CD4-positive, CD25-positive, alpha-beta regulatory T cell (primary cell): ENCODE measurements around the gene AHRR. TPM values are rescaled to one million over a fixed set of nuclear protein-coding genes. Genes with fewer than 3 reads are reported as not detected.

Experiments used
- ATAC-seq, 2 donors: fragments of 150-1000 bp; cut with Tn5 transposase; one replicate each; pipeline ENCODE4 v1.10.0; 2021; ENCODE audit warnings: low read depth in 2 of 2, moderate number of reproducible peaks in 2 of 2, moderate library complexity in 1 of 2
- DNase-seq, 3 donors: peaks; one replicate each; pipeline versions ENCODE4 v3.0.0 to v3.0.0-alpha.2; 2012 to 2022; ENCODE audit warnings: mixed read lengths in 1 of 3
- H3K27ac ChIP-seq: one replicate; pipeline ENCODE4 v1.7.0; 2013; ENCODE audit warnings: mild to moderate bottlenecking, low read length; ENCODE audit not compliant: insufficient read depth, poor library complexity, severe bottlenecking
- H3K27me3 ChIP-seq: one replicate; pipeline ENCODE4 v1.7.0; 2013; ENCODE audit warnings: low read length; ENCODE audit not compliant: control insufficient read depth, insufficient read depth
- H3K36me3 ChIP-seq: one replicate; pipeline ENCODE4 v1.7.0; 2013; ENCODE audit warnings: mild to moderate bottlenecking, low read length, moderate library complexity; ENCODE audit not compliant: control insufficient read depth, insufficient read depth
- H3K4me1 ChIP-seq: 2 replicates; pipeline ENCODE4 v1.7.0; 2013; ENCODE audit warnings: mild to moderate bottlenecking, low read length; ENCODE audit not compliant: insufficient read depth, control insufficient read depth, poor library complexity, severe bottlenecking
- H3K4me3 ChIP-seq: one replicate; pipeline ENCODE4 v1.7.0; 2013; ENCODE audit warnings: low read depth, mild to moderate bottlenecking, low read length, moderate library complexity
- H3K9me3 ChIP-seq, 2 experiments: 1 replicate in 1 of 2; 2 replicates in 1 of 2; pipeline ENCODE4 v1.7.0; 2013; ENCODE audit warnings: low read length in 2 of 2, mild to moderate bottlenecking in 1 of 2, moderate library complexity in 1 of 2; ENCODE audit not compliant: control insufficient read depth in 2 of 2
- H3K27ac Mint-ChIP-seq, 3 donors: one replicate each; pipeline ENCODE4 v1.8.0; 2020 to 2022; ENCODE audit warnings: mild to moderate bottlenecking in 3 of 3, mixed read lengths in 3 of 3, moderate library complexity in 2 of 3
- H3K27me3 Mint-ChIP-seq: one replicate; pipeline ENCODE4 v1.8.0; 2022; ENCODE audit warnings: mild to moderate bottlenecking, mixed read lengths
- H3K36me3 Mint-ChIP-seq: one replicate; pipeline ENCODE4 v1.8.0; 2020; ENCODE audit warnings: mixed read lengths
- H3K4me1 Mint-ChIP-seq, 4 donors: one replicate each; pipeline ENCODE4 v1.8.0; 2020 to 2022; ENCODE audit warnings: mixed read lengths in 4 of 4, mild to moderate bottlenecking in 1 of 4
- H3K4me3 Mint-ChIP-seq, 4 donors: one replicate each; pipeline ENCODE4 v1.8.0; 2020 to 2022; ENCODE audit warnings: mild to moderate bottlenecking in 4 of 4, mixed read lengths in 4 of 4, moderate library complexity in 3 of 4
- H3K9me3 Mint-ChIP-seq, 7 donors: one replicate each; pipeline ENCODE4 v1.8.0; 2020 to 2022; ENCODE audit warnings: mixed read lengths in 7 of 7, mild to moderate bottlenecking in 3 of 7, moderate library complexity in 2 of 7
- polyA plus RNA-seq, 4 donors: library from polyadenylated mRNA; unstranded; fragments of 300-500 nt; fragmentation: Illumina TruSeq; gene quantifications; one replicate each; pipeline ENCODE4 v1.2.3, GENCODE V29; 2021
- total RNA-seq: library from RNA; stranded (reverse); gene quantifications from one replicate; pipeline ENCODE4 v1.2.3, GENCODE V29; 2022

The AHRR gene
- total and polyA plus RNA-seq, 5 donors from 2014 or later: 0.20 to 4.5 (median 0.72) TPM

DNA sequence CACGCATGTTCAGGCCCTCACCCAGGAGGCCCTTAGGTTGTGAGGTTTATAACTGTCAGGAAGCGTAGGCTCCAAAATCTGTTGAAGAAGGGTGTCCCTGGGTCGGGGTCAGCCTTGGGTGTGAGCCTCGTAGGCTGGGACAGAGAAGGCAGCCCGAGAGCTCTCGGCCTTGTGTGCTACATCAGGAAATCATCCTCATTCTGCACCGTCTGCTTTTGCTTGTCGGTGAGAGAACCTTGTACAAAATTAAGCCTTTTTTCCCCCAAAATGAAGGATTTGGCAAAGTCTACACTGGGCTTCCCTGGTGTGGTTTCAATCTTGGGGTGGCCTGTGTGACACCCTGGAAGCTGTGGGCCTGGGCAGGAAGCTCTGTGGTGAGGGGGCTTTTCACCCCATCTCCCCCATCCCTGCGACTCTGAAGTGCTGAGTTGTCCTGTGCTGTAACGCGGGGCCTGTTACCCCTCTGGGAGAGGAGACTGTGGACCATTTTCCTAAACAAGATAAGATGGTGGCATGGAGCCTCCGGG is 55.3 kb downstream of the AHRR start:
- H3K4me3 Mint-ChIP-seq: no peak overlapping the region
- Histone ChIP-seq H3K36me3 (no peaks in the 10 kb centered on the region), H3K27me3 (no peaks in the 10 kb centered on the region), H3K4me3 (no peak overlapping the region), H3K9me3 (no peaks in the 10 kb centered on the region), H3K27ac (no peak overlapping the region), H3K4me1 (peaks cover 10% of the 10 kb centered on the region)
- DNase-seq (no peak), ATAC-seq (no peak)
- no peak overlapping the region for H3K27ac Mint-ChIP-seq
- no peaks in the 10 kb centered on the region for H3K36me3 Mint-ChIP-seq
- H3K4me1 Mint-ChIP-seq: peaks cover 0 to 13% (median 6%) of the 10 kb centered on the region in 4 donors
- H3K9me3 Mint-ChIP-seq: peaks cover 0 to under 1% (median 0%) of the 10 kb centered on the region in 7 donors
- H3K27me3 Mint-ChIP-seq: peaks cover 1% of the 10 kb centered on the region

DNA sequence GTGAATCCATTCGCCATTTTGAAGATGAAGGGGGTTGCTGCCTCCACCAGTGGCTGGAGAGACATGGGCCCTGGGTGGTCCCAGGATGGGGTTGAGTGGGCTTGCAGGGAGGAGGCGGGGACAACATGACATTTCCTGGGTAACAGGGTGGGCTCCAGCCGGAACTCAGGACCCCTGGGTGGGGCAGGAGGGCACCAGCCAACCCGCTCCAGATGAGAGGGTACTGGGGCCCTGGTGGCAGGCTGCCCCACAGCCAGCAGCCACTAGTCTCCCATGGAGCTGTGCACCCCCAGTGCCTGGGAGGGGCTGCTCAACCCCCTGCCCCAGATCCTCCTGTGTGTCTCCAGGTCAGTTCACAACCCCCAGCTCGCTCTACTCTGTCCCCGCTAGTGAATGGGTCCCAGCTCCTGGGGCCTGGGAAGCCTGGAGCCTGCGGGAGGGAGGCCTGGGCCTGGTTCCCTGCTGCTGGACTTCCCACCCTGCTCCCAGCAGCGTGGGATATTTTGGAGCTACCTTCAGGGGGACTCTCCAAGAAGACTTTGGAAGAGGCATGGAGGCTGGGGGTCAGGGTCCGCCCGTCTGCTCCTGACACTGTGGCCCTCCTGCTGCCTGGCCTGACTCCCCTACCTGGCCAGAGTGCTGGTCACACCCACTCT is 55.9 kb downstream of the AHRR start:
- no peak for ATAC-seq
- H3K4me1 ChIP-seq: peaks cover 10% of the 10 kb centered on the region
- H3K4me1 Mint-ChIP-seq: peaks cover 0 to 13% (median 6%) of the 10 kb centered on the region in 4 donors
- no peak for DNase-seq
- peaks cover 4% of the 10 kb centered on the region for H3K27me3 Mint-ChIP-seq
- no peak overlapping the region for H3K4me3 ChIP-seq
- H3K36me3 ChIP-seq: no peaks in the 10 kb centered on the region
- no peak overlapping the region for H3K27ac Mint-ChIP-seq
- H3K27me3 ChIP-seq: no peaks in the 10 kb centered on the region
- no peaks in the 10 kb centered on the region for H3K36me3 Mint-ChIP-seq
- no peak overlapping the region for H3K4me3 Mint-ChIP-seq
- peaks cover 0 to 4% (median 0%) of the 10 kb centered on the region in 7 donors for H3K9me3 Mint-ChIP-seq
- no peak overlapping the region for H3K27ac ChIP-seq
- no peaks in the 10 kb centered on the region for H3K9me3 ChIP-seq

DNA sequence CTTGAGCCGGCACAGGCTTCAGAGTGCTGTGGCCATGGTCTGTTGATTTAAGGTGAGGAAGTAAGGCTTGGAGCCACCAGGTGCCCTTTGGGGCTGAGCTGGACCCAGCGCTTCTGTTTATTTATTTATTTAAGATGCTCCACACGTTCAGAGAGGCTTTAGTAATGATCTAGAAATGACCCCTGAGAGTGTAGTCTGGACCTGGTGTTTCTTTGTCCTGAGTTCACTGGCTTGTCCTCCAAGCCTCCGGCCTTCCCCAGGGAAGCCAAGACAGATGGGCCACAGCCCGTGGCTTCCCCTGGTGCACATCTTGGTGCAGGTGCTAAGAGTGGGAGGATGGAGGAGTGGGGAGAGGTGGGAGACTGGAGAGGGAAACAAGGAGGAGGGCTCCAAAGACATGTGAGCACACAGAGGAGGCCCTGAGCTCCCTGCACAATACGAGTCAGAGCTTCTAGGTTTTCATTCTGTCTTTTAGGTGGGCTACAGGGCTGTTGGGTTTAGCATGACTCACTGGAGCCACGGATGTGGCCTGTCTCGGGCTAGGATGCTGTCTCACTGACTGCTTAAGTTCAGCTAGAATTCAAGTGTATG is 56.9 kb downstream of the AHRR start:
- H3K27ac Mint-ChIP-seq: no peak overlapping the region
- no peaks in the 10 kb centered on the region for H3K36me3 Mint-ChIP-seq
- no peak overlapping the region for H3K27ac ChIP-seq
- H3K27me3 ChIP-seq: no peaks in the 10 kb centered on the region
- DNase-seq: peak in 1 of 3 donors; percentile 76
- H3K9me3 Mint-ChIP-seq: peaks cover 0 to 4% (median 0%) of the 10 kb centered on the region in 7 donors
- H3K4me3 ChIP-seq: no peak overlapping the region
- peak; percentile 49 to 59 for ATAC-seq
- no peaks in the 10 kb centered on the region for H3K36me3 ChIP-seq
- peaks cover 0 to 13% (median 6%) of the 10 kb centered on the region in 4 donors for H3K4me1 Mint-ChIP-seq
- peak overlapping the region in 1 of 4 donors; percentile 28 for H3K4me3 Mint-ChIP-seq
- H3K4me1 ChIP-seq: peaks cover 6% of the 10 kb centered on the region
- peaks cover 4% of the 10 kb centered on the region for H3K27me3 Mint-ChIP-seq
- no peaks in the 10 kb centered on the region for H3K9me3 ChIP-seq

DNA sequence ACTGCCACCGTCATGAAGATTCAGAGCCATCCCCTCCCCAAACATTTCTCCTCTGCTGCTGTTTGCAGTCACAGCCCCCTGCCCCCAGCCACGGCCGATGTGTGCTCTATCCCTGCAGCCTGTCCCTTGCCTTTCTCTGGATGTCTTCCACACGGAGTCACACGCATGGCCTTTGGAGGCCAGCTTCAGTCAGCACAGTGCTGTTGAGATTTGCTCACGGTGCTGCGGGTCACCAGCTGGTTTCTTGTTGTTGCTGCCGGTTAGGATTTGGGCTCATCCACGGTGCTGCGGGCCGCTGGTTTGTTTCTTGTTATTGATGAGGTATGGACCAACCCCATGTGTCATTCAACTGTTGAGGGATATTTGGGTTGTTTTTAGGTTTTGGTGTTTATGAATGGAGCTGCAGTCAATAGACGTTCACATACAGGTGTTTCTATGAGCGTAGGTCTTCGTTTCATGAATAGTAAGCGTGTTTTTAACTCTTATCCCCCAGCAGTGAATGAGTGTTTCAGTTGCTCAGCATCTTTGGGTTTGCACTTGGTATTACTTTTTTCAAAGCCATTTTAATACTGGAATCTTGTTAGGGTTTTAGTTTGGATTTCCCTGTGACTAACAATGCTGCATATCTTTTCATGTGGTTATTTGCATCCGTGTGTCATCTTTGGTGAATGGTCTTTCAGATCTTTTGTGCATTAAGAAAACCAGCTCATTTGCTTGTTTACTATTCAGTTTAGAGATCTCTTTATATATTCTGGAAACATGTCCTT is 57.6 kb downstream of the AHRR start:
- peaks cover 1% of the 10 kb centered on the region for H3K4me1 ChIP-seq
- Mint-ChIP-seq H3K9me3 (peaks cover 0 to 4% (median 1%) of the 10 kb centered on the region in 7 donors), H3K4me3 (no peak overlapping the region), H3K36me3 (no peaks in the 10 kb centered on the region), H3K27me3 (peaks cover 9% of the 10 kb centered on the region), H3K4me1 (peaks cover 0 to 13% (median 8%) of the 10 kb centered on the region in 4 donors), H3K27ac (no peak overlapping the region)
- H3K4me3 ChIP-seq: no peak overlapping the region
- no peaks in the 10 kb centered on the region for H3K36me3 ChIP-seq
- H3K9me3 ChIP-seq: no peaks in the 10 kb centered on the region
- no peak overlapping the region for H3K27ac ChIP-seq
- peak in 1 of 3 donors; percentile 51 for DNase-seq
- ATAC-seq: no peak
- no peaks in the 10 kb centered on the region for H3K27me3 ChIP-seq

DNA sequence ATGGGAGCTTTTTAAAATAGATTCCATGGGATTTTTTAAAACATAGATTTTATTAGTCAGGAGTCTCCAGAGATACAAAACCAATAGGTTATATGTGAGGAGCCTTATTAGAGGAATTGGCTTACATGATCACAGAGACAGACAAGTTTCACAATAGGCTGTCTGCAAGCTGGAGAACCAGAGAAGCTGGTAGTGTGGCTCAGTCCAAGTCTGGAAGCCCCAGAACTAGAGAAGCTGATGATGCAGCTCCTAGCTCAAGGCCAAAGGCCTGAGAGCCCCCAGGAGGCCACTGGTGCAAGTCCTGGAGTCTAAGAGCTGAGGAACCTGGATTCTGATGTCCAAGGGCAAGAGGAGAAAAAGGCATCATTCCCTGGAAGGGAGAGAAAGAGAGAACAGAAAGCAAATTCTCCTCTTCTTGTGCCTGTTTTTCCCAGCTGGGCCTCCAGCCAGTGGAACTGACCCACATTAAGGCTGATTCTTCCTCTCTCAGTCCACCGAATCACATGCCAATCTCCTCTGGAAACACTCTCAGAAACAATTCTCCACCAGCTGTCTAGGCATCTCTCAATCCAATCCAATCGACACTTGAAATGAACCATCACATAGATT is 59.3 kb downstream of the AHRR start:
- Histone ChIP-seq H3K27ac (no peak overlapping the region), H3K4me3 (no peak overlapping the region), H3K36me3 (no peaks in the 10 kb centered on the region), H3K27me3 (no peaks in the 10 kb centered on the region), H3K4me1 (no peaks in the 10 kb centered on the region), H3K9me3 (peaks cover 3 to 8% of the 10 kb centered on the region in 2 experiments)
- Mint-ChIP-seq H3K4me3 (no peak overlapping the region), H3K27me3 (peaks cover 10% of the 10 kb centered on the region), H3K36me3 (no peaks in the 10 kb centered on the region), H3K27ac (no peak overlapping the region), H3K9me3 (peaks cover 0 to 10% (median 4%) of the 10 kb centered on the region in 7 donors), H3K4me1 (peaks cover 0 to 13% (median 7%) of the 10 kb centered on the region in 4 donors)
- no peak for ATAC-seq
- DNase-seq: no peak

DNA sequence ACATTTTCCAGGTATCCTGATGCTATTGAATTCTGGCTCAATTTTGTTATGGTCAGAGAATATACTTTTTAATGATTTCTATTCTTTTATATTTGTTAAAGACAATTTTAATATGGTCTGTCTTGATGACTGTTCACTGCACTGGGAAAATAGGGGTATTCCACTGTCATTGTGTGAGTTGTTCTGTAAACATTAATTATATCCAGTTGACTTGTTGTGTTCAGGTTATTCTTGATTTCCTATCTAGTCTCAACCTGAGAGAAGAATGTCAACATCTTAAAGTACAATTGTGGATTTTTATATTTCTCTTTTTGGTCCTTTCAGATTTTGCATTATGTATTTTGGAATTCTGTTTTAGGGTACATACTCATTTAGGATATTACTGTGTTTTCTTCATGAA is 61.6 kb downstream of the AHRR start:
- no peaks in the 10 kb centered on the region for H3K27me3 ChIP-seq
- no peaks in the 10 kb centered on the region for H3K36me3 Mint-ChIP-seq

DNA sequence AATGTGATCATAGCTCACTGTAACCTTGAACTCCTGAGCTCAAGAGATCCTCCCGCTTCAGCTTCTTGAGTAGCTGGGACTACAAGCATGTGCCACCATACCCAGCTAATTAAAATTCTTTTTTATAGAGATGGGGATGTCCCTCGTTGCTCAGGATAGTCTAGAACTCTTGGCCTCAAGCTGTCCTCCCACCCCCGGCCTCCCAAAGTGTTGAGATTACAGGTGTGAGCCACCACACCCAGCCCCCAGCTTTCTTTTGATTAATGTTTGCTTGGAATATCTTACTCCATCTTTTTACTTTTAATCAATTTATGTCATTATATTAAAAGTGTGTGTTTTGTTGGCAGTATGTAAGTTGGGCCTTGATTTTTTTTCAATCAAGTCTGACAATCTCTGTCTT is 62.1 kb downstream of the AHRR start:
- no peak overlapping the region for H3K4me3 Mint-ChIP-seq
- H3K4me1 ChIP-seq: no peaks in the 10 kb centered on the region
- peaks cover 6 to 13% of the 10 kb centered on the region in 2 experiments for H3K9me3 ChIP-seq
- peaks cover 0 to 14% (median 4%) of the 10 kb centered on the region in 7 donors for H3K9me3 Mint-ChIP-seq
- H3K27ac Mint-ChIP-seq: no peak overlapping the region
- no peak overlapping the region for H3K27ac ChIP-seq
- no peak for DNase-seq
- no peak for ATAC-seq
- H3K27me3 ChIP-seq: no peaks in the 10 kb centered on the region
- no peak overlapping the region for H3K4me3 ChIP-seq
- peaks cover 0 to 13% (median 7%) of the 10 kb centered on the region in 4 donors for H3K4me1 Mint-ChIP-seq
- H3K36me3 ChIP-seq: no peaks in the 10 kb centered on the region
- no peaks in the 10 kb centered on the region for H3K36me3 Mint-ChIP-seq
- peaks cover 10% of the 10 kb centered on the region for H3K27me3 Mint-ChIP-seq

More for the DNA sequence above, 61.6 kb downstream of the AHRR start:
- Histone ChIP-seq H3K4me3 (no peak overlapping the region), H3K9me3 (peaks cover 6 to 13% of the 10 kb centered on the region in 2 experiments), H3K27ac (no peak overlapping the region), H3K4me1 (no peaks in the 10 kb centered on the region), H3K36me3 (no peaks in the 10 kb centered on the region)
- Mint-ChIP-seq H3K27me3 (peaks cover 10% of the 10 kb centered on the region), H3K9me3 (peaks cover 0 to 14% (median 4%) of the 10 kb centered on the region in 7 donors), H3K27ac (no peak overlapping the region), H3K4me1 (peaks cover 0 to 13% (median 7%) of the 10 kb centered on the region in 4 donors), H3K4me3 (no peak overlapping the region)
- DNase-seq (no peak), ATAC-seq (no peak)
